ENCODE measurements around the gene CYBRD1.

DNA sequence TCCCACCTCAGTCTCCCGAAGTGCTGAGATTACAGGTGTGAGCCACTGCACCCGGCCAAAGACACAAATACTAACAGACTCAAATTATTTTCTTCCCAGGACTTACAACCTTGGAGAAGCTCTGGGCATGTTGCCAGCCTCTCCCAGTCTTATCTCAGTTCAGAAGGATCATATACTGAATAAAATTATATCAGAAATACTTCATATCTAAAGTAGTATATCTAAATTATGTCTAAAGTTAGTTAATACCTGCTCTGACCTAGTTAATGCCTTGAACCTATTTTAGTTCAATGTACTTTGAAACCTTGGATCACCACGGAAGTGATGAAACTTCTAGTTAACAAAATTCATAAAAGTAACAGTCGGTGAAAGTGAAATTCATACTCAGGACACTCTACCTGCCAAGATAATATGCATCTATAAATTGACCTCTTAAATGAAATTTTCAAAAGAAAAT is 34.4 kb upstream of the CYBRD1 start:
- TF ChIP-seq, protein P1, sequence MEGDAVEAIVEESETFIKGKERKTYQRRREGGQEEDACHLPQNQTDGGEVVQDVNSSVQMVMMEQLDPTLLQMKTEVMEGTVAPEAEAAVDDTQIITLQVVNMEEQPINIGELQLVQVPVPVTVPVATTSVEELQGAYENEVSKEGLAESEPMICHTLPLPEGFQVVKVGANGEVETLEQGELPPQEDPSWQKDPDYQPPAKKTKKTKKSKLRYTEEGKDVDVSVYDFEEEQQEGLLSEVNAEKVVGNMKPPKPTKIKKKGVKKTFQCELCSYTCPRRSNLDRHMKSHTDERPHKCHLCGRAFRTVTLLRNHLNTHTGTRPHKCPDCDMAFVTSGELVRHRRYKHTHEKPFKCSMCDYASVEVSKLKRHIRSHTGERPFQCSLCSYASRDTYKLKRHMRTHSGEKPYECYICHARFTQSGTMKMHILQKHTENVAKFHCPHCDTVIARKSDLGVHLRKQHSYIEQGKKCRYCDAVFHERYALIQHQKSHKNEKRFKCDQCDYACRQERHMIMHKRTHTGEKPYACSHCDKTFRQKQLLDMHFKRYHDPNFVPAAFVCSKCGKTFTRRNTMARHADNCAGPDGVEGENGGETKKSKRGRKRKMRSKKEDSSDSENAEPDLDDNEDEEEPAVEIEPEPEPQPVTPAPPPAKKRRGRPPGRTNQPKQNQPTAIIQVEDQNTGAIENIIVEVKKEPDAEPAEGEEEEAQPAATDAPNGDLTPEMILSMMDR (conservative IDR thresholded peaks at IDR 0.05 in 1 of 2, IDR thresholded peaks at IDR 0.05 in 1 of 2; ENCODE audit: extremely low read depth in 1 of 2, insufficient read depth in 1 of 2, low read depth in 1 of 2, low read length in 2 of 2), result no peak
- no peak for TF ChIP-seq EZH2 (IDR thresholded peaks at IDR 0.05; ENCODE audit: borderline replicate concordance, low read length)
